Epithelial cell of proximal tubule (primary cell): Measurements from ENCODE around the gene SMARCB1. TPM values are rescaled to one million over a fixed set of nuclear protein-coding genes. Genes with fewer than 3 reads are reported as not detected.

Experiments
- DNase-seq: peaks from one replicate; pipeline ENCODE4 v3.0.0-alpha.2; 2011; ENCODE audit warnings: low read depth
- H3K4me3 ChIP-seq: 2 replicates; pipeline ENCODE4 v1.5.1; 2011; ENCODE audit warnings: low read depth, mild to moderate bottlenecking, low read length
- CTCF ChIP-seq: conservative IDR thresholded peaks from 2 replicates; pipeline ENCODE4 v1.5.1; 2012; ENCODE audit warnings: low read depth, mild to moderate bottlenecking, low read length
- total RNA-seq: library from RNA; depleted of rRNA; stranded (reverse); fragments of >200 nt; gene quantifications from 2 replicates; pipeline ENCODE4 v1.2.3, GENCODE V29; 2015

The SMARCB1 gene
- total RNA-seq, 1 donor from 2014 or later: 173 TPM

- H3K4me3 ChIP-seq: no peak overlapping the region
- TF ChIP-seq CTCF: no peak
- no peak for DNase-seq
These were observed 50.7 kb downstream of the SMARCB1 start for GRCh38 chr22:23837496-23837859.

GRCh38 chr22:23837911-23838680, 51.3 kb downstream of the SMARCB1 start:
- TF ChIP-seq CTCF: no peak
- DNase-seq: no peak
- peak overlapping the region; percentile 61 for H3K4me3 ChIP-seq

- no peak for TF ChIP-seq CTCF
- peak within 1 kb of the TSS; percentile 61 for H3K4me3 ChIP-seq
- peak; percentile 86 for DNase-seq
These were observed 52.1 kb downstream of the SMARCB1 start, which contains the start of gene DERL3 for GRCh38 chr22:23838681-23839468. Gene DERL3, minus strand, starts transcription at chr22:23839006. Its CDS starts 19 bp downstream, at chr22:23838987.

- TF ChIP-seq CTCF: no peak
- DNase-seq: no peak
These were observed 53.3 kb downstream of the SMARCB1 start for GRCh38 chr22:23840026-23840425.

GRCh38 chr22:23841292-23841691, 54.5 kb downstream of the SMARCB1 start:
- H3K4me3 ChIP-seq: no peak overlapping the region
- DNase-seq: no peak
- TF ChIP-seq CTCF: no peak

More at GRCh38 chr22:23840026-23840425, 53.3 kb downstream of the SMARCB1 start:
- no peak overlapping the region for H3K4me3 ChIP-seq

GRCh38 chr22:23841736-23842445, 55.1 kb downstream of the SMARCB1 start:
- no peak for TF ChIP-seq CTCF
- no peak overlapping the region for H3K4me3 ChIP-seq
- DNase-seq: no peak
